ENCODE data around the gene PDE6C.

- TF ChIP-seq FOSL2 (IDR thresholded peaks at IDR 0.05; ENCODE audit: borderline replicate concordance, low read depth) (no peak), ELF1 (IDR thresholded peaks at IDR 0.05) (no peak), NRF1 (IDR thresholded peaks at IDR 0.05; ENCODE audit: low read depth, low read length) (no peak), TAF1 (IDR thresholded peaks at IDR 0.05; ENCODE audit: borderline replicate concordance, low read depth, low read length) (no peak), CTCF (IDR thresholded peaks at IDR 0.05) (no peak), EZH2phosphoT487 (IDR thresholded peaks at IDR 0.05; ENCODE audit: borderline replicate concordance, low read depth) (no peak), POLR2AphosphoS5 (IDR thresholded peaks at IDR 0.05; ENCODE audit: low read depth, low read length) (no peak), SIN3A (IDR thresholded peaks at IDR 0.05; ENCODE audit: borderline replicate concordance, low read depth, low read length) (no peak), CHD2 (IDR thresholded peaks at IDR 0.05; ENCODE audit: low read length, partially characterized antibody) (no peak)
- TF ChIP-seq, protein P1, sequence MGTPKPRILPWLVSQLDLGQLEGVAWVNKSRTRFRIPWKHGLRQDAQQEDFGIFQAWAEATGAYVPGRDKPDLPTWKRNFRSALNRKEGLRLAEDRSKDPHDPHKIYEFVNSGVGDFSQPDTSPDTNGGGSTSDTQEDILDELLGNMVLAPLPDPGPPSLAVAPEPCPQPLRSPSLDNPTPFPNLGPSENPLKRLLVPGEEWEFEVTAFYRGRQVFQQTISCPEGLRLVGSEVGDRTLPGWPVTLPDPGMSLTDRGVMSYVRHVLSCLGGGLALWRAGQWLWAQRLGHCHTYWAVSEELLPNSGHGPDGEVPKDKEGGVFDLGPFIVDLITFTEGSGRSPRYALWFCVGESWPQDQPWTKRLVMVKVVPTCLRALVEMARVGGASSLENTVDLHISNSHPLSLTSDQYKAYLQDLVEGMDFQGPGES (IDR thresholded peaks at IDR 0.05; ENCODE audit: low read depth, low read length), result no peak
- TF ChIP-seq, protein P2, sequence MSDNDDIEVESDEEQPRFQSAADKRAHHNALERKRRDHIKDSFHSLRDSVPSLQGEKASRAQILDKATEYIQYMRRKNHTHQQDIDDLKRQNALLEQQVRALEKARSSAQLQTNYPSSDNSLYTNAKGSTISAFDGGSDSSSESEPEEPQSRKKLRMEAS (IDR thresholded peaks at IDR 0.05; ENCODE audit: low read depth), result no peak
- TF ChIP-seq, protein P3, sequence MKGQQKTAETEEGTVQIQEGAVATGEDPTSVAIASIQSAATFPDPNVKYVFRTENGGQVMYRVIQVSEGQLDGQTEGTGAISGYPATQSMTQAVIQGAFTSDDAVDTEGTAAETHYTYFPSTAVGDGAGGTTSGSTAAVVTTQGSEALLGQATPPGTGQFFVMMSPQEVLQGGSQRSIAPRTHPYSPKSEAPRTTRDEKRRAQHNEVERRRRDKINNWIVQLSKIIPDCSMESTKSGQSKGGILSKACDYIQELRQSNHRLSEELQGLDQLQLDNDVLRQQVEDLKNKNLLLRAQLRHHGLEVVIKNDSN (IDR thresholded peaks at IDR 0.05; ENCODE audit: borderline replicate concordance, low read depth), result no peak
These were observed 22.4 kb upstream of the PDE6C start for GRCh38 chr10:93589648-93590562.

All from SK-N-SH (cell line).